HepG2 (cell line): ENCODE measurements around the gene MMS19. TPM values are rescaled to one million over a fixed set of nuclear protein-coding genes. Genes with fewer than 3 reads are reported as not detected.

Experiments
- ARNT2 ChIP-seq: sonication (generic); formaldehyde crosslinking; IDR thresholded peaks from 2 replicates; pipeline ENCODE4 v1.8.0; 2022; ENCODE audit warnings: mild to moderate bottlenecking, low read depth, missing genetic modification reagents, moderate library complexity
- CREB3 ChIP-seq: sonication (generic); formaldehyde crosslinking; IDR thresholded peaks from 2 replicates; pipeline ENCODE4 v1.5.0; 2020; ENCODE audit warnings: missing genetic modification reagents
- CREM ChIP-seq, 2 experiments: sonication (generic) in 1 of 2; formaldehyde crosslinking in 1 of 2; IDR thresholded peaks; 2 replicates each; pipeline versions ENCODE4 v1.4.0 to v1.6.1; 2016 to 2020; ENCODE audit warnings: antibody characterized with exemption in 1 of 2, mild to moderate bottlenecking in 1 of 2, missing genetic modification reagents in 1 of 2
- GFI1 ChIP-seq: sonication (generic); formaldehyde crosslinking; IDR thresholded peaks from 2 replicates; pipeline ENCODE4 v1.5.0; 2020; ENCODE audit warnings: missing genetic modification reagents, mild to moderate bottlenecking, borderline replicate concordance
- HIVEP1 ChIP-seq: sonication (generic); formaldehyde crosslinking; IDR thresholded peaks from 2 replicates; pipeline ENCODE4 v1.4.0; 2020; ENCODE audit warnings: mild to moderate bottlenecking, missing genetic modification reagents
- HNRNPLL ChIP-seq: fragments of 200-400 bp; formaldehyde crosslinking; IDR thresholded peaks from 2 replicates; pipeline ENCODE4 v1.6.1; 2017; ENCODE audit warnings: mild to moderate bottlenecking, low read depth, low read length; ENCODE audit not compliant: poor library complexity, severe bottlenecking
- KAT2B ChIP-seq: fragments of 150-350 bp; IDR thresholded peaks from 2 replicates; pipeline ENCODE4 v1.6.1; 2014; ENCODE audit warnings: low read depth, low read length, borderline replicate concordance
- LRRFIP1 ChIP-seq: sonication (generic); formaldehyde crosslinking; conservative IDR thresholded peaks from 2 replicates; pipeline ENCODE4 v1.4.0; 2020; ENCODE audit warnings: missing genetic modification reagents
- MED8 ChIP-seq: sonication (generic); formaldehyde crosslinking; IDR thresholded peaks from 2 replicates; pipeline ENCODE4 v1.8.1; 2023; ENCODE audit warnings: mild to moderate bottlenecking, missing genetic modification reagents; ENCODE audit not compliant: insufficient replicate concordance
- SAP130 ChIP-seq: IDR thresholded peaks from 2 replicates; pipeline ENCODE4 v1.6.1; 2016; ENCODE audit warnings: low read depth
- ZNF446 ChIP-seq: sonication (generic); formaldehyde crosslinking; IDR thresholded peaks from 2 replicates; pipeline ENCODE4 v1.5.0; 2020; ENCODE audit warnings: mild to moderate bottlenecking, missing genetic modification reagents
- ZNF513 ChIP-seq: sonication (generic); formaldehyde crosslinking; conservative IDR thresholded peaks from 2 replicates; pipeline ENCODE4 v1.5.0; 2020; ENCODE audit warnings: missing genetic modification reagents
- ZNF605 ChIP-seq: sonication (generic); formaldehyde crosslinking; IDR thresholded peaks from 2 replicates; pipeline ENCODE4 v1.8.0; 2022; ENCODE audit warnings: mild to moderate bottlenecking, missing genetic modification reagents
- ZNF629 ChIP-seq: sonication (generic); formaldehyde crosslinking; conservative IDR thresholded peaks from 2 replicates; pipeline ENCODE4 v1.5.0; 2020; ENCODE audit warnings: missing genetic modification reagents
- ZSCAN30 ChIP-seq: sonication (generic); formaldehyde crosslinking; IDR thresholded peaks from 2 replicates; pipeline ENCODE4 v1.5.0; 2020; ENCODE audit warnings: mild to moderate bottlenecking, missing genetic modification reagents
- polyA plus RNA-seq, 8 experiments: library from polyadenylated mRNA; depleted of rRNA in 3 of 8; stranded (reverse) in 7 of 8; unstranded in 1 of 8; fragments of >200 nt; fragmentation: Illumina TruSeq in 4 of 8; extraction: Trizol in 4 of 8; gene quantifications; 2 replicates each; pipeline versions ENCODE4 v1.2.1 to v1.2.3, GENCODE V29; 2011 to 2016; ENCODE audit warnings: low read depth in 4 of 8, missing spikeins in 1 of 8, mixed read lengths in 1 of 8; ENCODE audit not compliant: insufficient read depth in 1 of 8
- total RNA-seq, 5 experiments: library from RNA; depleted of rRNA; stranded (reverse); fragments of >200 nt; fragmentation: Illumina TruSeq; extraction: Trizol; gene quantifications; 2 replicates each; pipeline ENCODE4 v1.2.3, GENCODE V29; 2016; ENCODE audit warnings: low read depth in 1 of 5
- TF ChIP-seq, protein P1 (sequence below): sonication (generic); formaldehyde crosslinking; IDR thresholded peaks from 2 replicates; pipeline ENCODE4 v1.4.0; 2020; ENCODE audit warnings: missing genetic modification reagents
- TF ChIP-seq, protein P2 (sequence below): sonication (generic); formaldehyde crosslinking; IDR thresholded peaks from 2 replicates; pipeline ENCODE4 v1.8.1; 2023; ENCODE audit warnings: mild to moderate bottlenecking, missing genetic modification reagents
- TF ChIP-seq, protein P3 (sequence below): conservative IDR thresholded peaks from 2 replicates; pipeline ENCODE4 v1.6.1; 2018; ENCODE audit warnings: missing genetic modification reagents
- TF ChIP-seq, protein P4 (sequence below): sonication (generic); formaldehyde crosslinking; IDR thresholded peaks from 2 replicates; pipeline ENCODE4 v1.4.0; 2020; ENCODE audit warnings: missing genetic modification reagents, borderline replicate concordance

The MMS19 gene
- total and polyA plus RNA-seq, 2 of the 13 experiments (the other 11 are each of a cell fraction or from before 2014, with no cell fraction given), result 76.4 to 107 TPM

DNA sequence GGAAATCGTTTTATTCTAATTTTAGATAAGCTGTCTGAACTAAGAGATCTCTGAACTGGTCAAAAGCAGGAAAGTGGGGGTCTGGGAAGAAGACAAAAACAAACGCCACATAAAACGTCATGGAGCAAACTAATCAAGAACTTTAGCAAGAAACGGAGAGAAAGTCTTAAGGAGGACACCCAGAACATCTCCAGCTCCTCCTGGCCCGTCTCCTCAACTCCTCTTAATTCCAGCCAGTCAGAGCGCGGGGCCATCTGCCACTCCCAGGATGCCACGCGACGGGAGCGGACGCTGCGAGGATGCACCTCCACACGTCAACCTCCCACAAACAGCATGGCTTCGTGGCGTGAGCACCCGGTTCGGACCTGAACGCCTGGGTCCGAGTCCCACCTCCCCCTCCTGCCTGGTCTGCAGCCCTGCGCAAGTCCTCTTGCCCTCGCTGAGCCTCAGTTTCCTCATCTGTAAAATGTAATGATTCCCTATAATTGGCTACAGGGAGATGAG is 598 bp downstream of the MMS19 start (continued):
- TF ChIP-seq, protein P1, sequence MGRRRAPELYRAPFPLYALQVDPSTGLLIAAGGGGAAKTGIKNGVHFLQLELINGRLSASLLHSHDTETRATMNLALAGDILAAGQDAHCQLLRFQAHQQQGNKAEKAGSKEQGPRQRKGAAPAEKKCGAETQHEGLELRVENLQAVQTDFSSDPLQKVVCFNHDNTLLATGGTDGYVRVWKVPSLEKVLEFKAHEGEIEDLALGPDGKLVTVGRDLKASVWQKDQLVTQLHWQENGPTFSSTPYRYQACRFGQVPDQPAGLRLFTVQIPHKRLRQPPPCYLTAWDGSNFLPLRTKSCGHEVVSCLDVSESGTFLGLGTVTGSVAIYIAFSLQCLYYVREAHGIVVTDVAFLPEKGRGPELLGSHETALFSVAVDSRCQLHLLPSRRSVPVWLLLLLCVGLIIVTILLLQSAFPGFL (CRISPR knock-in tag), result no peak
- TF ChIP-seq ZNF605 (CRISPR knock-in tag) (no peak; the same call in 1 of the 2 replicates), ZSCAN30 (CRISPR knock-in tag) (no peak), LRRFIP1 (no peak), MED8 (CRISPR knock-in tag) (no peak), HNRNPLL (peak; percentile 8), CREM (IDR thresholded peaks at IDR 0.05) (peak; percentile 47; the same call in 1 of the 2 replicates), CREM (CRISPR knock-in tag; IDR thresholded peaks at IDR 0.05) (no peak), CREB3 (CRISPR knock-in tag) (no peak), SAP130 (CRISPR knock-in tag) (peak; percentile 86), GFI1 (CRISPR knock-in tag) (peak; percentile 47; the same call in 1 of the 2 replicates), KAT2B (no peak), ARNT2 (CRISPR knock-in tag) (no peak), ZNF629 (peak; percentile 59), ZNF513 (CRISPR knock-in tag) (no peak), HIVEP1 (CRISPR knock-in tag) (peak; percentile 70; the same call in 1 of the 2 replicates), ZNF446 (peak; percentile 80)
- TF ChIP-seq, protein P2, sequence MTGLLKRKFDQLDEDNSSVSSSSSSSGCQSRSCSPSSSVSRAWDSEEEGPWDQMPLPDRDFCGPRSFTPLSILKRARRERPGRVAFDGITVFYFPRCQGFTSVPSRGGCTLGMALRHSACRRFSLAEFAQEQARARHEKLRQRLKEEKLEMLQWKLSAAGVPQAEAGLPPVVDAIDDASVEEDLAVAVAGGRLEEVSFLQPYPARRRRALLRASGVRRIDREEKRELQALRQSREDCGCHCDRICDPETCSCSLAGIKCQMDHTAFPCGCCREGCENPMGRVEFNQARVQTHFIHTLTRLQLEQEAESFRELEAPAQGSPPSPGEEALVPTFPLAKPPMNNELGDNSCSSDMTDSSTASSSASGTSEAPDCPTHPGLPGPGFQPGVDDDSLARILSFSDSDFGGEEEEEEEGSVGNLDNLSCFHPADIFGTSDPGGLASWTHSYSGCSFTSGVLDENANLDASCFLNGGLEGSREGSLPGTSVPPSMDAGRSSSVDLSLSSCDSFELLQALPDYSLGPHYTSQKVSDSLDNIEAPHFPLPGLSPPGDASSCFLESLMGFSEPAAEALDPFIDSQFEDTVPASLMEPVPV (CRISPR knock-in tag), result no peak
- TF ChIP-seq, protein P3, sequence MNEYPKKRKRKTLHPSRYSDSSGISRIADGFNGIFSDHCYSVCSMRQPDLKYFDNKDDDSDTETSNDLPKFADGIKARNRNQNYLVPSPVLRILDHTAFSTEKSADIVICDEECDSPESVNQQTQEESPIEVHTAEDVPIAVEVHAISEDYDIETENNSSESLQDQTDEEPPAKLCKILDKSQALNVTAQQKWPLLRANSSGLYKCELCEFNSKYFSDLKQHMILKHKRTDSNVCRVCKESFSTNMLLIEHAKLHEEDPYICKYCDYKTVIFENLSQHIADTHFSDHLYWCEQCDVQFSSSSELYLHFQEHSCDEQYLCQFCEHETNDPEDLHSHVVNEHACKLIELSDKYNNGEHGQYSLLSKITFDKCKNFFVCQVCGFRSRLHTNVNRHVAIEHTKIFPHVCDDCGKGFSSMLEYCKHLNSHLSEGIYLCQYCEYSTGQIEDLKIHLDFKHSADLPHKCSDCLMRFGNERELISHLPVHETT (CRISPR knock-in tag), result no peak
- TF ChIP-seq, protein P4, sequence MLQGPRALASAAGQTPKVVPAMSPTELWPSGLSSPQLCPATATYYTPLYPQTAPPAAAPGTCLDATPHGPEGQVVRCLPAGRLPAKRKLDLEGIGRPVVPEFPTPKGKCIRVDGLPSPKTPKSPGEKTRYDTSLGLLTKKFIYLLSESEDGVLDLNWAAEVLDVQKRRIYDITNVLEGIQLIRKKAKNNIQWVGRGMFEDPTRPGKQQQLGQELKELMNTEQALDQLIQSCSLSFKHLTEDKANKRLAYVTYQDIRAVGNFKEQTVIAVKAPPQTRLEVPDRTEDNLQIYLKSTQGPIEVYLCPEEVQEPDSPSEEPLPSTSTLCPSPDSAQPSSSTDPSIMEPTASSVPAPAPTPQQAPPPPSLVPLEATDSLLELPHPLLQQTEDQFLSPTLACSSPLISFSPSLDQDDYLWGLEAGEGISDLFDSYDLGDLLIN (CRISPR knock-in tag), result peak; percentile 73; the same call in 1 of the 2 replicates
